ENCODE measurements around the gene DIAPH2. TPM values are rescaled to one million over a fixed set of nuclear protein-coding genes. Genes with fewer than 3 reads are reported as not detected.
"Not testable (repeated sequence)": the region's sequence is repeated elsewhere in the genome, so short reads cannot be mapped to it uniquely, and the experiment has no call there.

Gene DIAPH2
- total RNA-seq, 5 donors from 2014 or later (not counting 1 experiment from before 2014, with no cell fraction given) = 8.4 to 15.3 (median 10.8) TPM

- CTCF ChIA-PET = no interaction called here
- Histone ChIP-seq H3K36me3 (ENCODE audit: control insufficient read depth in 2 of 2, extremely low read depth in 1 of 2, insufficient read depth in 1 of 2, low read length in 1 of 2) (no peaks in the 10 kb centered on the region), H3K4me1 (ENCODE audit: control insufficient read depth in 1 of 2, extremely low read depth in 1 of 2, insufficient read depth in 2 of 2, low read length in 2 of 2) (no peaks in the 10 kb centered on the region), H3K4me3 (ENCODE audit: control insufficient read depth in 1 of 2, extremely low read depth in 1 of 2, low read length in 1 of 2) (no peak overlapping the region), H3K27me3 (replicated peaks in 1 of 2; ENCODE audit: control insufficient read depth in 2 of 2, extremely low read depth in 1 of 2, insufficient read depth in 2 of 2, low read length in 1 of 2) (no peaks in the 10 kb centered on the region), H3K9me3 (no peaks in the 10 kb centered on the region), H3K27ac (ENCODE audit: low read length) (no peak overlapping the region)
- no peak for ATAC-seq (replicated peaks in 1 of 4)
- H3K4me1 Mint-ChIP-seq = peaks cover 5 to 16% (median 6%) of the 10 kb centered on the region in 3 donors
- no peaks in the 10 kb centered on the region for H3K9me3 Mint-ChIP-seq
- WGBS (ENCODE audit: insufficient coverage) = no CpG with 5 or more reads among the region's 1 CpG
- H3K27me3 Mint-ChIP-seq = no peaks in the 10 kb centered on the region
- no peaks in the 10 kb centered on the region for H3K36me3 Mint-ChIP-seq
- H3K27ac Mint-ChIP-seq = no peak overlapping the region
- DNase-seq = no peak
- no peak overlapping the region for H3K4me3 Mint-ChIP-seq
- POLR2A ChIA-PET = no interaction called here
These were observed 23.2 kb downstream of the DIAPH2 start for GRCh38 chrX:96707804-96708203.

DNA sequence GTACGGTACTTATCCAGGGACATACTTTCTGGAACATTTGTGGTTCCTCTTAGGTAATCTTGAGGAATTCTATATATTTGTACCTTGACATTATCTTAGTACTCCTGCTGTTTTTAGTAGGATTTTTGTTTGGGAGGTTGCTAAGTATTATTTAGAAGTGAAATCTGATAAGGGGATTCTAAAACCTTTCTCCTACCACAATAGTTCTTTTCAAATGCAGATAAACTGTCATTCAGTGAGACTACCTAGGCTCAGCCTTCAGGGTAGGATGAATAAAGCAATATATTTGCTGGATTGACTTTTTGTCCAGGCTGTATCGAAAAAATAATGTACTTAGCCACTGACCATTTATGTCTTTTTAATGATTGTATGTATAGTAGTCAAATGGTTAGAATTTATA lies 25.4 kb downstream of the DIAPH2 start:
- Histone ChIP-seq H3K27me3 (replicated peaks in 1 of 2; ENCODE audit: control insufficient read depth in 2 of 2, extremely low read depth in 1 of 2, insufficient read depth in 2 of 2, low read length in 1 of 2) (no peaks in the 10 kb centered on the region), H3K4me1 (ENCODE audit: control insufficient read depth in 1 of 2, extremely low read depth in 1 of 2, insufficient read depth in 2 of 2, low read length in 2 of 2) (no peaks in the 10 kb centered on the region), H3K9me3 (no peaks in the 10 kb centered on the region), H3K27ac (ENCODE audit: low read length) (no peak overlapping the region), H3K36me3 (ENCODE audit: control insufficient read depth in 2 of 2, extremely low read depth in 1 of 2, insufficient read depth in 1 of 2, low read length in 1 of 2) (no peaks in the 10 kb centered on the region), H3K4me3 (ENCODE audit: control insufficient read depth in 1 of 2, extremely low read depth in 1 of 2, low read length in 1 of 2) (no peak overlapping the region)
- no peak for DNase-seq
- H3K9me3 Mint-ChIP-seq = no peaks in the 10 kb centered on the region
- H3K4me1 Mint-ChIP-seq = peaks cover 5 to 22% (median 10%) of the 10 kb centered on the region in 3 donors
- H3K27ac Mint-ChIP-seq = no peak overlapping the region
- ATAC-seq (replicated peaks in 1 of 4) = no peak
- H3K27me3 Mint-ChIP-seq = peaks cover 0 to 7% of the 10 kb centered on the region in 2 donors
- ChIA-PET POLR2A (no interaction called here), CTCF (no interaction called here)
- no peak overlapping the region for H3K4me3 Mint-ChIP-seq
- H3K36me3 Mint-ChIP-seq = no peaks in the 10 kb centered on the region
- no CpG with 5 or more reads among the region's 2 CpGs for WGBS (ENCODE audit: insufficient coverage)

- Mint-ChIP-seq H3K27ac (no peak overlapping the region), H3K4me1 (peaks cover 0 to 34% (median 9%) of the 10 kb centered on the region in 3 donors), H3K36me3 (no peaks in the 10 kb centered on the region), H3K27me3 (peaks cover 0 to 7% of the 10 kb centered on the region in 2 donors), H3K9me3 (no peaks in the 10 kb centered on the region), H3K4me3 (no peak overlapping the region)
- no peaks in the 10 kb centered on the region for H3K9me3 ChIP-seq
- ATAC-seq (replicated peaks in 1 of 4) (no peak), DNase-seq (no peak)
- no peaks in the 10 kb centered on the region for H3K36me3 ChIP-seq (ENCODE audit: control insufficient read depth in 2 of 2, extremely low read depth in 1 of 2, insufficient read depth in 1 of 2, low read length in 1 of 2)
- CTCF ChIA-PET = interaction anchor here in 1 of 2 donors (0.5 kb wide), 1 partner anchor 57 kb away, joined by 3 read pairs; no protein-coding TSS in a partner anchor
- no peaks in the 10 kb centered on the region for H3K4me1 ChIP-seq (ENCODE audit: control insufficient read depth in 1 of 2, extremely low read depth in 1 of 2, insufficient read depth in 2 of 2, low read length in 2 of 2)
- H3K4me3 ChIP-seq (ENCODE audit: control insufficient read depth in 1 of 2, extremely low read depth in 1 of 2, low read length in 1 of 2) = no peak overlapping the region
- POLR2A ChIA-PET = no interaction called here
- H3K27ac ChIP-seq (ENCODE audit: low read length) = no peak overlapping the region
- no peaks in the 10 kb centered on the region for H3K27me3 ChIP-seq (replicated peaks in 1 of 2; ENCODE audit: control insufficient read depth in 2 of 2, extremely low read depth in 1 of 2, insufficient read depth in 2 of 2, low read length in 1 of 2)
These were observed 28.7 kb downstream of the DIAPH2 start for GRCh38 chrX:96713303-96713702.

GRCh38 chrX:96714393-96714792 lies 29.8 kb downstream of the DIAPH2 start:
- H3K4me1 ChIP-seq (ENCODE audit: control insufficient read depth in 1 of 2, extremely low read depth in 1 of 2, insufficient read depth in 2 of 2, low read length in 2 of 2); H3K27me3 ChIP-seq (replicated peaks in 1 of 2; ENCODE audit: control insufficient read depth in 2 of 2, extremely low read depth in 1 of 2, insufficient read depth in 2 of 2, low read length in 1 of 2); POLR2A ChIA-PET; H3K36me3 Mint-ChIP-seq; DNase-seq; ATAC-seq (replicated peaks in 1 of 4); H3K36me3 ChIP-seq (ENCODE audit: control insufficient read depth in 2 of 2, extremely low read depth in 1 of 2, insufficient read depth in 1 of 2, low read length in 1 of 2); H3K4me3 Mint-ChIP-seq; H3K9me3 Mint-ChIP-seq; H3K9me3 ChIP-seq; H3K4me3 ChIP-seq (ENCODE audit: control insufficient read depth in 1 of 2, extremely low read depth in 1 of 2, low read length in 1 of 2); H3K27ac ChIP-seq (ENCODE audit: low read length); H3K27me3 Mint-ChIP-seq; H3K27ac Mint-ChIP-seq: not testable (repeated sequence)
- H3K4me1 Mint-ChIP-seq = peaks cover 0 to 31% (median 9%) of the 10 kb centered on the region in 3 donors
- no CpG with 5 or more reads among the region's 6 CpGs for WGBS (ENCODE audit: insufficient coverage)
- CTCF ChIA-PET = interaction anchor here in 1 of 2 donors (0.7 kb wide), 1 partner anchor 13 kb away, joined by 10 read pairs; no protein-coding TSS in a partner anchor

GRCh38 chrX:96715481-96715880 lies 30.8 kb downstream of the DIAPH2 start:
- whole genome bisulfite sequencing (ENCODE audit: insufficient coverage) = no CpG with 5 or more reads among the region's 3 CpGs
- no peak overlapping the region for H3K27ac ChIP-seq (ENCODE audit: low read length)
- CTCF ChIA-PET = no interaction called here
- POLR2A ChIA-PET = no interaction called here
- no peaks in the 10 kb centered on the region for H3K27me3 ChIP-seq (replicated peaks in 1 of 2; ENCODE audit: control insufficient read depth in 2 of 2, extremely low read depth in 1 of 2, insufficient read depth in 2 of 2, low read length in 1 of 2)
- ATAC-seq (replicated peaks in 1 of 4) (no peak), DNase-seq (no peak)
- H3K4me3 Mint-ChIP-seq = no peak overlapping the region
- no peak overlapping the region for H3K4me3 ChIP-seq (ENCODE audit: control insufficient read depth in 1 of 2, extremely low read depth in 1 of 2, low read length in 1 of 2)
- H3K9me3 ChIP-seq = no peaks in the 10 kb centered on the region
- no peaks in the 10 kb centered on the region for H3K36me3 ChIP-seq (ENCODE audit: control insufficient read depth in 2 of 2, extremely low read depth in 1 of 2, insufficient read depth in 1 of 2, low read length in 1 of 2)
- peaks cover 4% of the 10 kb centered on the region for H3K36me3 Mint-ChIP-seq
- H3K27me3 Mint-ChIP-seq = peaks cover 0 to 7% of the 10 kb centered on the region in 2 donors
- no peak overlapping the region for H3K27ac Mint-ChIP-seq
- H3K4me1 Mint-ChIP-seq = peaks cover 0 to 31% (median 9%) of the 10 kb centered on the region in 3 donors
- no peaks in the 10 kb centered on the region for H3K4me1 ChIP-seq (ENCODE audit: control insufficient read depth in 1 of 2, extremely low read depth in 1 of 2, insufficient read depth in 2 of 2, low read length in 2 of 2)
- H3K9me3 Mint-ChIP-seq = no peaks in the 10 kb centered on the region

DNA sequence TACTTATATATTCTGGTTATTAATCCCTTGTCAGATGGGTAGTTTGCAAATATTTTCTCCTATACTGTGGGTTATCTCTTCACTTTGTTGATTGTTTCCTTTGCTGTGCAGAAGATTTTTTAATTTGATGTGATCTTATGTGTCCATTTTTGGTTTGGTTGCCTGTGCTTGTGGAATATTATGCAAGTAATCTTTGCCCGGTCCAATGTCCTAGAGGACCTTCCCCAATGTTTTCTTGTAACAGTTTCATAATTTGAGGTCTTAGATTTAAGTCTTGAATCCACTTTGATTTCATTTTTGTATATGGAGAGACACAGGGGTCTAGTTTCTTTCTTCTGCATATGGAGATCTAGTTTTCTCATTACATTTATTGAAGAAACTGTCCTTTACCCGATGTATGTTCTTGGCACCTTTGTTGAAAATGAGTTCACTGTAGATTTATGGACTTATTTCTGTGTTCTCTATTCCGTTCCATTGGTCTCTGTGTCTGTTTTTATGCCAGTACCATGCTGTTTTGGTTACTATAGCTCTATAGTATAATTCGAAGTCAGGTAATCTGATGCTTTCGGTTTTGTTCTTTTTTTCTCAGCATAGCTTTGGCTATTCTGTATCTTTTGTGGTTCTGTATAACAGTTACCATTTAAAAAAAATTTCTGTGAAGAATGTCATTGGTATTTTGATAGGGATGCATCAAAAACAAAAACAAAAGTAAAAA lies 34.7 kb downstream of the DIAPH2 start:
- H3K36me3 Mint-ChIP-seq = peaks cover 4% of the 10 kb centered on the region
- CTCF ChIA-PET = interaction anchor here in 1 of 2 donors (0.6 kb wide), 1 partner anchor 115 kb away, joined by 3 read pairs; no protein-coding TSS in a partner anchor

More for the DNA sequence above, 34.7 kb downstream of the DIAPH2 start:
- Histone ChIP-seq H3K4me3 (ENCODE audit: control insufficient read depth in 1 of 2, extremely low read depth in 1 of 2, low read length in 1 of 2) (no peak overlapping the region), H3K36me3 (ENCODE audit: control insufficient read depth in 2 of 2, extremely low read depth in 1 of 2, insufficient read depth in 1 of 2, low read length in 1 of 2) (no peaks in the 10 kb centered on the region), H3K27me3 (replicated peaks in 1 of 2; ENCODE audit: control insufficient read depth in 2 of 2, extremely low read depth in 1 of 2, insufficient read depth in 2 of 2, low read length in 1 of 2) (no peaks in the 10 kb centered on the region), H3K4me1 (ENCODE audit: control insufficient read depth in 1 of 2, extremely low read depth in 1 of 2, insufficient read depth in 2 of 2, low read length in 2 of 2) (no peaks in the 10 kb centered on the region), H3K27ac (ENCODE audit: low read length) (no peak overlapping the region), H3K9me3 (no peaks in the 10 kb centered on the region)
- H3K4me3 Mint-ChIP-seq = no peak overlapping the region
- ATAC-seq (replicated peaks in 1 of 4) (no peak), DNase-seq (no peak)
- H3K4me1 Mint-ChIP-seq = peaks cover 0 to 15% (median 5%) of the 10 kb centered on the region in 3 donors
- peaks cover 0 to 3% of the 10 kb centered on the region in 2 donors for H3K27me3 Mint-ChIP-seq
- no CpG with 5 or more reads among the region's 5 CpGs for WGBS (ENCODE audit: insufficient coverage)
- POLR2A ChIA-PET = no interaction called here
- H3K9me3 Mint-ChIP-seq = no peaks in the 10 kb centered on the region
- no peak overlapping the region for H3K27ac Mint-ChIP-seq
